NCI-H1417 (cell line): ENCODE data around the gene BCL2.

Source experiments
- DNase-seq, 3 experiments: peaks; one replicate each; lab custom pipeline; 2025; lab: John Stamatoyannopoulos, UW

BCL2 gene

DNA sequence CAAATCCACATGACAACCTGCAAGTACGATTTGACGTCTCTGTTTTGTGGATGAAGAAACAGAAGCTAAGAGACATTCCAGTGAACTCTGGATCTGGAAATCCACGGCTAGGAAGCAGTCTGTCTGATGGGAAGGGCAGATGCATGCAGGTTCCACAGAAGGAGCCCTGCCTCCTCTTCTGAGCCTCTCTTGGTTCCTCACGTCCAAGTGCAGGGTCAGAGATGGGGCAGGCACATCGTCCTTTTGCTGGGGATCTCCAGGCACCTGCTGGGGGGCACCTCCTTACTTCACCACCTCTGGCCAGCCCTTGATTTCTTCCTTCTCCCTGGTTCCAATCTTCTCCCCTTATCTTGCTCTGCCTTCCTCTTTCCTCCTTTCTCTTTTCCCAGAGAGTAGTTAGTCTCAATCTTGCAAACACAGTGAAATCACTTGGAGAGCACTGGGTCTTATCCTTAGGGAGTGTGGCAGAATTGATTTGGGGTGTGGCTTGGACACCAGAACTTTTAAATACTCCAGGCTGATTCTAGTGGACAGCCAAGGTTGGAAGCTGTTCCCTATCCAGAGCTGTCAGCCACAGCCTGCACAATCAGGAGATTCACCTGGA lies 137.8 kb downstream of the BCL2 start:
- no peak for DNase-seq

GRCh38 chr18:63180971-63181376 lies 138.6 kb downstream of the BCL2 start:
- DNase-seq: no peak

GRCh38 chr18:63180321-63180720 lies 139.2 kb downstream of the BCL2 start:
- no peak for DNase-seq

DNA sequence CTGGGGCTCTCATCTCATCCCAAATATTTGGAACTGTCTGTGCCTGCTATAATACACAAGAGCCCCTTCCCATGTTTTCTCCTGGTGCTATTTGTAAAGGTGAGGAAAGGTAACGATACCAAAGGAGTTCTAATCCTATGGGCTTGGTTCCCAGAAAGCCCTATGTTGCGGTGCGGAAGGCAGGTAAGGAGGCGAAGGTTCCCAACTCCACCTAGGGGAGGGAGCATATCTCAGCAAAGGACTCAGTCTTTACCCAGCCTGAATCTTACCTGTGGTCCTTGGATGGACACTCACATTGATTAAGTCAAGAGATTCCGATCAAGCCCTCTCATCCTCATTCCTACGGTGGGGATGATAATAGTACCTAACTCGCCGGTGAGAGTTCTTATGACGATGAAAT lies 140.1 kb downstream of the BCL2 start:
- no peak for DNase-seq

- no peak for DNase-seq
These were observed 140.6 kb downstream of the BCL2 start for GRCh38 chr18:63178971-63179370.

GRCh38 chr18:63177919-63178821 lies 141.4 kb downstream of the BCL2 start:
- peak in 1 of 3 experiments; percentile 60 for DNase-seq

GRCh38 chr18:63177259-63177658 lies 142.3 kb downstream of the BCL2 start:
- no peak for DNase-seq

GRCh38 chr18:63175264-63175663 lies 144.3 kb downstream of the BCL2 start:
- no peak for DNase-seq

GRCh38 chr18:63173983-63174382 lies 145.6 kb downstream of the BCL2 start:
- no peak for DNase-seq

DNA sequence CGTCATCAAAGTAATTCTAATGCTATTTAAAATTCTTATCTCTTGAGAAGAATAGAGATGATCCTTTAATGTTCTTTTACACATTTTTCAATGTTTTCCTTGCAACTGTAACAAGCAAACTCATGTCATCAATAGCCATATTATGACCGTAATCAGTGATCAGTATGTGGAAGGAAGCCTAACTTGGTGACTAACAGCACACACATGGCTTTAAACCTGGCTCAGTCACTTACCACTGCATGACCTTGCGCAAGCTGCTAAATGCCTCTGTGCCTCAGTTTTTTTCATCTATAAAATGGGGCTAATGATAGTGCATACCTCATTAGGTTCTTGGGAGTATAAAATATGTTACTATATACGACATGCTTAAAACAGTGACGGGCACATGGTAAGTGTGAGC lies 149.7 kb downstream of the BCL2 start:
- no peak for DNase-seq

- DNase-seq: no peak
These were observed 151.3 kb downstream of the BCL2 start for GRCh38 chr18:63168287-63168686.

GRCh38 chr18:63166142-63166541 lies 153.4 kb downstream of the BCL2 start:
- no peak for DNase-seq

DNA sequence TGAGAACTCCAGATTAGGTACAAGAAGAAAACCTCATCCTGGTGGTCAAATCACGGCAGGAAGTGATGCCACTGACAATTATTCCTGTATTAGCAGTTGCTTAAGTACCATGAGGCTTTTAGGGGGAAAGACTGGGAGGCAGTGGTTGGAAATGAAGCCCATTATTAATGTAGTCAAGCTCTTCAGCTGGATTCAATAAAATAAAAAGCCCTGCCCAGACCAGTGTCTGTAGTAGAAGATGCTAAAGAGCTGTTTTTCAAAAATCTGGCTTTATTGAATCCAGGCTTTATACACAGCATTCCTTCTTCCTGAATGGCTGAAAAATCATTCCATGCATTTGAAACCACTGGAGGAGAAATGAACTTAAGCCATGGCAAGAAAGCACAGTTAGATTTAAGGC lies 155.2 kb downstream of the BCL2 start:
- peak in 1 of 3 experiments; percentile 33 for DNase-seq

DNA sequence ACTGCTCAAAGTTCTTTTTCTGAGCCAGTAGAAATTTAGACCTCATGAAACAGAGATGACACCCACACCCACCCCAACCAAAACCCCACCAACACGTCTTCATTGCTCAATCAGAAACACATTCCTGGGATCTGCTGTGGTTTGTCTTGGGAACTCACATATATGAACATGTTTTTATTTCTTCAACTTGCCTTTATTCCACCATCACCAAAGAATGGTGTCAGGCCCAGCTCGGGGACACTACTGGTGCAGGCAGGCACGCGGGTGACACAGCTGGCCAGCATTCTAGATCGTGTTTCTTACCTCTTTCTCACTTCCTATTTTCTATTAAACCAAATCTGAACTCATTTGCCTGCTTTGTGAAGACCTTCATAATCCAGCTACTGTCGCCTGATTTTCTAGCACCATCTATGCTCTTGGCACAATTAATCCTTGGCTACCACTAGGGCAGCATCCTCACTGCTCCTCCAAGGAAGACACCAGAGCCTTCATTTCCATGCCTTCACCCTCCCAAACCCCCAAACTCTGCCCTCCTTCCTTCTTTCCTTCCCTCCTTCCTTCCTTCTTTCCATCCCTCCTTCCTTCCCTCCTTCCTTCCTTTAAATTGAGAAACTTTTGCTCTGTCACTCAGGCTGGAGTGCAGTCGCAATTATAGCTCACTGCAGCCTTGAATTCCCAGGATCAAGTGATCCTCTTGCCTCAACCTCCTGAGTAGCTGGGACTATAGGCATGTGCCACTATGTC lies 157.1 kb downstream of the BCL2 start:
- no peak for DNase-seq

DNA sequence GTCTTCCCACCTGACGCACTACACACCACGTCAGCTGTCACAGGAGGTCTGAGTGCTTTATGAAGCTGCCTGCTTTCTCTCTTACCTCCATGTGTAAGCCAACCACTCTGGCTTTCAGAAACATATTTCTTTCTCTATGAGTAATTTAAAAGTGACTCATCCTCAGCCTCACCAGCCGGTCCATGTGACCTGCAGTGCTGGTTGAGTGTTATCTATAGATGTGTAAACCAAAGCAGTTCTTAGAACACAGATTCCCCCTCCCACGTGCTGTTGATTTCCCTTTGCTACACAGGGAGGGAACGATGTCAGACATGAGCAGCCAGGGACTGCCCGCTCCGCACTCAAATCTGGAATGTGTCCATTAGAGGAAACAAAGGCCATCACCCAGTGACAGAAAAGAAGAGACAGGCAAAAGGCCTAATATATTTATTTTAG lies 157.8 kb downstream of the BCL2 start:
- peak in 1 of 3 experiments; percentile 10 for DNase-seq

DNA sequence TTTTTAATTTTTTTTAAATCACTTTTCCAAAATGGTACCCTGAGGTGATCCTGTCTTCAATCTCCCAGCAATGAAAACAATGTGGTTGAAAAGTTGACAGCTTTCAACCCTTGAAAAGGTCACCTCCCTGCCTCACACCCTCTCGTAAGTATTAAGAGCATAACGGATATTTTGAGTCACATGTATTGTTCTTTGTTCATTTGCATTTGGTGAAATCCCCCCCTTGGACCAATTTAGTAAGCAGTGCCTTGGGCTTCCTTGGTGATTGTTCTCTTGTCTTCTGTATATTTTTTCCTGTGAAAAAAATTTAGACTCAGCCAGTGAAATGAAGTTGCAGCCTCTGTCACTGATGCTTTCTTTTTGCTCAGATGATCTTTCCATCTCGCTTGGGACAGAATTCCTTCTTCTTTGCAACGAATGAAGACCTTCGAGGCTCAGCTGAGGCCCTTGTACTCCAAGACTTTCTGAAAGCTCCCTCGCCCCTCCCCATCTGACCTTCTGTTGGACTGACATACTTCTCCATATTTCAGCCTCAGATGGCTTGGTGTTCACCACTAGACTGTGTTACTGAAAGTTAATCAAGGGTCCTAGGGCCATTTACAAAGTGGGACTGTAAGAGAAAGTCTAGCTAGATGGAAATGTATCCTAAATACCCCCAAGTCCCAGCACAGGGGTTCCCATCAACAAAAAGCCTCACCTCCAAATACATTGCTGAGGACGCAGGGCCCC lies 158.4 kb downstream of the BCL2 start:
- no peak for DNase-seq

- DNase-seq: no peak
These were observed 159.2 kb downstream of the BCL2 start for GRCh38 chr18:63160172-63160995.

DNA sequence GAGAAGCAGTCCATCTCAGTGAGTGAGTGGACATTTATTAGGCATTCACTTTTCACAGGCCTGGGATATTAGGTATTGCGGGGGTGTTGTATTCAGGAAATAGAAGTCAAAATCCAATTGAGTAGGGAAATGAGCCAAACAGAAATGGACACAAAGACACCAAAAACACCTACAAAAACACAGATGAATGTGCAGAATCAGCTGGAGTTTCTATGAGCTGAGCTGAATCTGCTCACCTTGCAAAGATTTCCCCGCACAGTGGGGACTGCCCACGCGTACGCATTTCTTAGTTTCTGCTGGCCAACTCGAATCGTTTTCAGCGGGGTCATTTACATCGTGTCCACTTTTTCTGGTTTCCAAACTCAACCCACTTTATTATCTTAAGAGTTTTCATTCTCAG lies 160.0 kb downstream of the BCL2 start:
- no peak for DNase-seq

DNA sequence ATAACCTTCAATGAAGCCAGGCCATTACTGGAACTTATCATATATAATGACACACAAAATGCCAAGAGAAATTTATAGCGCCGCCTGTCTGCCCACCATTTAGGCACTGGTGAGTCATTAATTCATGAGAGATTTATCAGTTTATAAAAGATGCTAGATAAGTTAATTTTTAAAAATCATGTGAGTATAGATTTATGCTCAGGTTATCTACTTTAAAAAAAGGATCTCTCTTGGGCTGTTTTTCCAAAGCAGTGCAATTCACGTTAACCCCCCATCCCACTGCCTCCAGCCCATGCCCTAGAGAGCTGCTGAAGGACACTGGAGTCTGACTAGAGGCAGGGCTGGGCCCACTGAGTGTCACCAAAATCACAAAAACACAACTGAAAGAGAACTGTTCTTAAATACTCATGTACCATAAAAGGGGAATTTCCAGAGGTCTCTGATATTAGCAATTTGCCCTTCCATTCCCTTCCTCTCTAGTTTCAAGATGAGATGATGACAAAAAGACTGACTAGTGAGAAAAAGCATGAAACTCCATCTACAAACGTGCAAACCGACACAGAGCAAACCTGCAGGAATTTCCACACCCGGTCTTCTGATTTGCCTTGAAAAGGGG lies 160.8 kb downstream of the BCL2 start:
- DNase-seq: no peak

- no peak for DNase-seq
These were observed 161.4 kb downstream of the BCL2 start for GRCh38 chr18:63158012-63158631.
